Measurements from ENCODE around the gene GEMIN4. TPM values are rescaled to one million over a fixed set of nuclear protein-coding genes. Genes with fewer than 3 reads are reported as not detected.

Gene GEMIN4
- total RNA-seq: 8.2 and 26.8 TPM in 2 replicates

DNA sequence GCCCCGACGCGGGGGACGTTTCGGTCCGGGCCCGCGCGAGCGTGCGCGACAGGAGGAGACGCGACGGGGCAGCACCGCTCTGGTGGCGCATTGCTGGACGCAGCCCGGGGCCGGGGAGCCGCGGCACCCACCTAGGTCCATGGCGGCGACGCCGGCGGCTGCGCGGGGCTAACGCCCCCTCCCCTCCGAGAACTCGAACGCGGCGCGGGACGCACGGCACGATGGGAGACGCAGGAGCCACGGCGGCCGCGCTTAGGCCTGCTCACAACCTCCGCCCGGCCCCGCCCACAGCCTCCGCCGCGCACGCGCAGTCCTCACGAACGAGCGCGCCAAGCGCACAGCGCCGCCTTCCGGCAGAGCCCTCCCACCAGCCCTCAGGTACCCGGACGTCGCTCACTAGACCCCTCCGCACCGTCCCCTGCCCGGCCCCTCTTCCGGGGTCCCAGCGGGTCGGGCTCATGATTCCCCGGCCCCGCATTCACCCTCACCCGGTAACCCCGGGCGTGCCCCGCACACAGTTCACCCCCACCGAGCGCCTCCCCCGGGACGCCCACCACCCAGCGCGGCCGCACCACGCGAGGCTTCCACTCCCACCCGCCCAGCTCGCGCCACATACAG, at the start of gene GEMIN4:
TSS of gene GEMIN4 (minus strand) at position 263 of the 618 bp plus-strand sequence. CDS start at position 141, 122 bp downstream.

DNA sequence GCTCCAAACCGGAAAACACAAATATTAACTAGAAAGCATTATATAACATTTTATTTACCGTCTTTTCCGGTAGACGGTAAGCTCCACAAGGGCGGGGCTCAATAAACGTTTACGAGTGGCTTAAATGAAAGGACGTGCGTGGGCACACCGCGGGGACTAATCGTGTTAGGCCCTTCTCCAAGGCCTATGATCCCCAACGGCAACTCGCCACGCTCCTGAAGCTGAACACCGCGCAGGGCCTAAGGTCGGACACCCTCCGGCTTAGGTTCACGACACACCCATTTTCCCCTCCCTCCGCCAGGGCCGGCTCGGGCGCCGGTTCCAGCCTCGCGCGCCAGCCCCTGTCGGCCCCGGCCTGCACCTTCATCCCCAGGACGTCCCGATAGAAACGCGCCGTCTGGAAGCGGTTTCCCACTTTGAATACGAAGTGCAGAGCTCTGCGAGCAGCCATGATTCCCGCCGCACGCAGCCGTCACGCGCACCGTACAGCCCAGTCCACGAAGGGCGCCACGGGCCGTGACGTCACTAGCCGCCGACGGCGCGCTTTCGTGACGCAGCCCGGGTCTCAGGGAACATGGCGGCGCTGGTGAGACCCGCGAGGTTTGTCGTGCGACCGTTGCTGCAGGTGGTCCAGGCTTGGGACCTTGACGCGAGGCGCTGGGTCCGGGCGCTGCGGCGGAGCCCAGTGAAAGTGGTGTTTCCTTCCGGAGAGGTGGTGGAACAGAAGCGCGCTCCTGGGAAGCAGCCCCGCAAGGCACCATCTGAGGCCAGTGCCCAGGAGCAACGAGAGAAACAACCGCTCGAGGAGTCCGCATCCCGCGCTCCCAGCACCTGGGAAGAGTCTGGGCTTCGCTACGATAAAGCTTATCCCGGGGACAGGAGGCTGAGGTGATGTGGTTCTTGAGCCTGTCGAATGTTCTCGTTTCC, 30.0 kb upstream of the GEMIN4 start, which contains the start of the genes GLOD4 and MRM3:
TSS of gene GLOD4 (minus strand) at position 476 of the 927 bp plus-strand sequence. CDS start at position 451, 25 bp downstream.
TSS of gene MRM3 (plus strand) at position 549 of the 927 bp plus-strand sequence. CDS start at position 575, 26 bp downstream.

GRCh38 chr17:732067-732901, 19.8 kb downstream of the GEMIN4 start, which contains the start of gene TLCD3A:
Gene TLCD3A (plus strand): TSS chr17:732596. CDS start chr17:732648, 52 bp downstream.

Other genes with a start within 250 kb of the GEMIN4 start
- 26.2 and 29.9 TPM in 2 replicates for gene VPS53, start 37.4 kb downstream of the GEMIN4 start, total RNA-seq
- 12.7 and 33.8 TPM in 2 replicates for gene TLCD3A, start 19.7 kb downstream of the GEMIN4 start, total RNA-seq
- gene GLOD4, start 30.0 kb upstream of the GEMIN4 start, total RNA-seq: 89.9 and 116 TPM in 2 replicates
- gene MRM3, start 30.1 kb upstream of the GEMIN4 start, total RNA-seq: 16.3 and 24.2 TPM in 2 replicates
- 2.1 and 6.5 TPM in 2 replicates for gene NXN, start 227.5 kb upstream of the GEMIN4 start, total RNA-seq
- gene TIMM22, start 244.9 kb upstream of the GEMIN4 start, total RNA-seq: 14.7 and 20.3 TPM in 2 replicates